ENCODE results near the gene CTU1. TPM values are rescaled to one million over a fixed set of nuclear protein-coding genes. Genes with fewer than 3 reads are reported as not detected.
"Not testable (repeated sequence)": the region's sequence is repeated elsewhere in the genome, so short reads cannot be mapped to it uniquely, and the experiment has no call there.

The CTU1 gene
- polyA plus RNA-seq (ENCODE audit: insufficient read length in 4 of 4): 1 to 10 TPM; 2.8 to 4.7 (median 3.8) TPM

- peak; percentile 91 to 98 (median 96) for DNase-seq (ENCODE audit: low read depth in 4 of 4, low spot score in 2 of 4)
Observed at GRCh38 chr19:51108066-51108804, at the start of gene CTU1. Gene CTU1 (minus strand): TSS chr19:51108409. CDS start chr19:51104569, 3,840 bp downstream.

GRCh38 chr19:51157265-51157664, 49.1 kb upstream of the CTU1 start:
- DNase-seq (ENCODE audit: low read depth in 4 of 4, low spot score in 2 of 4): no peak

DNA sequence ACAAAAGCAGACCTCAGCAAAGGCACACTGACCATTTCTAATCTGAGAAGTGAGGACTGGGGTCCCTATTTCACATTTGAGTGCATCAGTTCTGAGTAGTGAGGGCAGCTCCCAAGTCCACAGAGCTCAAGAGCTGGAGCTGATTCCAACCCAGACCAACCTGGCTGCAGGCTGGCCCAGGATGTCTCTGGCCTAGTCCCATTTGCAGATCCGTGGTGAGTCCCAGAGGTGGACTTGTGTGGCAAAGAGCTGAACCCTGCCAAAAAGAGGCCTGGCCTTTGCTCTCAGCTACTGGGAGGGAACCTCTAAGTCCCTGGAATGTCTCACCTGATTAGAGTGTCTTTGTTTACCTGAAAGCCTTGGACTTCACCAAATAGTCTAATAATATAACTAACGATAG, 48.5 kb upstream of the CTU1 start:
- no peak for DNase-seq (ENCODE audit: low read depth in 4 of 4, low spot score in 2 of 4)

DNA sequence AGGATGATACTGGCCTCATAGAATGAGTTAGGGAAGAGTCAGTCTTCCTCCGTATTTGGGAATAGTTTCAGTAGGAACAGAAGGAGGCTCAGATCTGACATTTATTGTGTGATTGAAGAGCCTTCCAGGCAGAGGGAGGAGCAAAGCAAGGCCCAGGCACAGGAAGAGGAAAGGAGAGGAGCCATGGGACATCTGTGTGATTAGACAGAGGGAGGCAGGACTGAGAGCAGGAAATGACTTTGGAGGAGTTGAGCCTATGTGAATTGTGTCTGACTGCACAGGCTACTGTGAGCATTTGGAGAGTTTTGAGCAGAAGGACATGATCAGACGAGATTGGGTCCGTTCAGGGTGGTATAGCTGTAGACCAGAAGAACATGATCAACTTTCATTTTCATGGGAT, 42.4 kb upstream of the CTU1 start:
- DNase-seq (ENCODE audit: low read depth in 4 of 4, low spot score in 2 of 4): no peak

DNA sequence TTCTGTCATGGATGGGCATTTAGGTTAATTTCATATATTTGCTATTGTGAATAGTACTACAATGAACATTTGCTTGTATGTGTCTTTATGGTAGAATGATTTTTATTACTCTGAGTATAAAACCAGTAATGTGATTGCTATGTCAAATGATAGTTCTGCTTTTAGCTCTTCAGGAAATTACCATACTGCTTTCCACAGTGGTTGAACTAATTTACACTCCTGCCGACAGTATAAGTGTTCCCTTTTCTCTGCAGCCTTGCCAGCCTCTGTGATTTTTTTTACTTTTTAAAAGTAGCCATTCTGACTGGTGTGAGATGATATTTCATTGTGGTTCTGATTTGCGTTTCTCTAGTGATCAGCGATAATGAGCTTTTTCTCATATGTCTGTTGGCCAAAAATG, 40.4 kb upstream of the CTU1 start:
- no peak for DNase-seq (ENCODE audit: low read depth in 4 of 4, low spot score in 2 of 4)

DNA sequence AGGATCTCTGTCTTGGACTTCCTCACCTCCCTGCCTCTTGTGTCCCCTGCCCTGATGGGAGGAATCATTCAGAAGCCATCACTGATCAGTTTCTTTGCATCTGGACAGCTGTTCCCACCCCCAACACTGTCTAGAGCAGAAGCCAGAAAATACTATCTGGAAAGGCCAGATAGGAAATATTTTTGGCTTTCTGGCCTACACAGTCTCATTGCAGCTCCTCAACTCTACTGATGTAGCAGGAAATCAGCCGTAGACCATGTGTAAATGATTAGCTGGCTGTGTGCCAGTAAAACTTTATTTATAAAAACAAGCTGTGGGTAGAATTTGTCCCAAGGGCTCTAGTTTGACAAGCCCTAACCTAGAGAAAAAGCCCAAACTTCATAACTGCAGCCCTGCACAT, 39.5 kb upstream of the CTU1 start:
- no peak for DNase-seq (ENCODE audit: low read depth in 4 of 4, low spot score in 2 of 4)

DNA sequence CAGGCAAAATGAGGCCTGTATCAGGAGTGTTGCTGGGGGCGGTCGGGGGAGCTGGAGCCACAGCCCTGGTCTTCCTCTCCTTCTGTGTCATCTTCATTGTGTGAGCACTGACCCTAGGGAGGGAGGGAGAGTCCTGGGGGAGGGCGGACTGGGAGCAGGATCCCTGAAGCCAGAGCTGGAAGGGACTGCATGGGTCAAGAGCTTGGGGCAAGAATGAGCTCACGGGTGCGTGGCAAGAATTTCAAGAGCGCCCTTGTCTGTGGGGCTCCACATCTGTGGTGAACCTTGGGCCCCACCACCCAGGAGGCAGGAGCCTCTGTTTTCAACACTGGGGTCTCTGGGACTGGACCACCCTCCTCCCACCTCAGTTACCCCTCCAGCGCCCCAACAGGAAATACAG, 38.5 kb upstream of the CTU1 start:
- no peak for DNase-seq (ENCODE audit: low read depth in 4 of 4, low spot score in 2 of 4)

DNA sequence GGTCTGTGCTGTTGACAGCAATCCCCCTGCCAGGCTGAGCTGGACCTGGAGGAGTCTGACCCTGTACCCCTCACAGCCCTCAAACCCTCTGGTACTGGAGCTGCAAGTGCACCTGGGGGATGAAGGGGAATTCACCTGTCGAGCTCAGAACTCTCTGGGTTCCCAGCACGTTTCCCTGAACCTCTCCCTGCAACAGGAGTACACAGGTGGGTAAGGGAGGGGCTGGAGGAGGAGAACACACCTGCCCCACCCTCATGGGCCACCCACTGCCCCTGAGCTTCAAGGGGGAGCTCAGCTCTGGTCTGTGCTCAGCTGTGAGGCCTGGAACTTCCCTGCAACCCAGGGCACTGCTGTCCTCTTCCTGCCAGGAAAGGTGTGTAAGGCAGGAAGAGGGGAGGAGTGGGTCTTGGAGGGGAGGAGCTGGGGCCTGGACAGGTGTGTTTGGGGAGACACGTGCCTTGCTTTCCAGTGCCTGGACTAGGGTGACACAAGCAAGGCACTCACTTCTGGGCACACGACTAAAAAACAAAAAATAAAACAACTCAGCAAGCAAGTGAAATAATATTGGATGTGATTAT, 37.8 kb upstream of the CTU1 start:
- DNase-seq (ENCODE audit: low read depth in 4 of 4, low spot score in 2 of 4): no peak

GRCh38 chr19:51144482-51145045, 36.4 kb upstream of the CTU1 start:
- no peak for DNase-seq (ENCODE audit: low read depth in 4 of 4, low spot score in 2 of 4)

DNA sequence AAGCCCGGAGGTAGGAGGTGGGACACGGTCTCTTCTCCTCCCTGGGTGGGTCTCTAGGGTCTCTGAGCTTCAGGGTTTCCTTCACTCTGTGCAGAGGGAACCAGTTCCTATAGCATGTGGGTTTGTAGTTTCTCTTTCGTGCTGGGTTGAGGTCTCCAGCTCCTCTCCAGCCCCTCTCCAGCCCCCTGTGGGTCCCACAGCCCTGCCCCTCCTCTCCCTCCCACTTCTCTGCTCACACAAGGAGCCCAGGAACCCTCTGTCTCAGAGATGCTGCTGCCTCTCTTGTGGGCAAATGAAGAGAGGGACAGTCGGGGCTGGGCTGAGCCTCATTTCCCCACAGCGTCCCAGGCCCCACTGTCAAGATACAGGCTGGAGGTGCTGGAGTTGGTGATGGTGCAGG, 35.3 kb upstream of the CTU1 start:
- no peak for DNase-seq (ENCODE audit: low read depth in 4 of 4, low spot score in 2 of 4)

DNA sequence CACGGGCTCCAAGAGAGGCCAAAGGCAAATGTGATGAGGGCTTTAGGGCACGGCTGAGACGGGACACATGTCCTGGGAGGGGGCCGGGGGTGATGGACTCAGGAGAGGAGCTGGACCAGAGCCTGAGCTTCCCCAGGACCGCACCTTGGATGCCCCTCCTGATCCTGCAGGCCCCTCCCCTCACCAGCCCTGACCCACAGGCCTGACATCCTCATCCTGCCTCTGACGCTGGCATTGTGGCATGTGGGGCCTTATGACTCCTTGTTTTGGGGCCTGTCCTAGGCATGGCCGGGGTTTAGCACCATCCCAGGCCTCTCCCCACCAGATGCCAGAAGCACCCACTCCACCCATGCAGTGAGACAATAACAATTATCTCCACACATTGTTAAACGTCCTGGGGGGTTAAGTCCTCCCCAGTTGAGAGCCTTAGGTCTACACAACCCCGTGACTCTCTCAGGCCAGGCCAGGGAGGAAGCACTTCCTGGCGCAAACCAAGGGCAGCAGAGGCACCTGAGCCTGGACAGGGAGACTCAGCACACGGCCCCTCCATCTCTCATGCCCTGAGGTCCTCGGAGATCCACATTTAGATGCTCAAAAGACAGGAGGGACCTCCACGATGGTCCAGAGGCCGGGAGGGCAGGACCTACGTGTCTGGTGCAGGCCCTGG, 34.7 kb upstream of the CTU1 start:
- not testable (repeated sequence) for DNase-seq (ENCODE audit: low read depth in 4 of 4, low spot score in 2 of 4)

DNA sequence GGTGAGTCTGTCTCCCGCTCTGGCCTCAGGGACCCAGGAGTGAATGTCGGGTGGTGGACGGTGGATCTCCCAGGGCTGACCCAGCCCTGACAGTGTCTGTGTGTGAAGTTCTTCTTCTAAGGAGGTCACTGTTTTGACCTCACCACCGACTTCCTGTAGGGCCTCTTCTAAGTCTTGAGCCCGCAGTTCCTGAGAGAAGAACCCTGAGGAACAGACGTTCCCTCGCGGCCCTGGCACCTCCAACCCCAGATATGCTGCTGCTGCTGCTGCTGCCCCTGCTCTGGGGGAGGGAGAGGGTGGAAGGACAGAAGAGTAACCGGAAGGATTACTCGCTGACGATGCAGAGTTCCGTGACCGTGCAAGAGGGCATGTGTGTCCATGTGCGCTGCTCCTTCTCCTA, 33.9 kb upstream of the CTU1 start, which contains the start of gene SIGLEC7:
TSS of gene SIGLEC7 (plus strand) at position 183 of the 400 bp plus-strand sequence. CDS start at position 252, 69 bp downstream.
- DNase-seq (ENCODE audit: low read depth in 4 of 4, low spot score in 2 of 4): no peak

DNA sequence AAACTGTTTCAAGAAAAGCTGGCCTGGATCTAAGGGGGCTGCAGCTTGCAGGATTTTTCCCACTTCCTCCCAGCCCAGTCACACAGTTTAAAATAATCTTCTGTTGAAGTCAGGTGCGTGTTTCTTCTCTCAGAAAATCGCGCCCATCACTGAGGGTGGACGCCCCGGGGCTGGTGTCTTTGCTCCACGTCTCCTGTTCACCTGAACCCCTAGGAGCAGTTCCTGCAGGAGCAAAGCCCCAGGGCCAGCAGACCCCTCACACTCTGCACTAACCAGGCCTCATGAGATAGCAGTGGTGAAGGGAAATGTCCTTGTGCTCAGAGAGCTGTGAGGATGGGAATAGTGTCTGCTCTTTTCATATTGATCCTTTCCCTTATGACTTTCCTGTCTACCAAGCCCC, 33.0 kb upstream of the CTU1 start:
- DNase-seq (ENCODE audit: low read depth in 4 of 4, low spot score in 2 of 4): no peak

DNA sequence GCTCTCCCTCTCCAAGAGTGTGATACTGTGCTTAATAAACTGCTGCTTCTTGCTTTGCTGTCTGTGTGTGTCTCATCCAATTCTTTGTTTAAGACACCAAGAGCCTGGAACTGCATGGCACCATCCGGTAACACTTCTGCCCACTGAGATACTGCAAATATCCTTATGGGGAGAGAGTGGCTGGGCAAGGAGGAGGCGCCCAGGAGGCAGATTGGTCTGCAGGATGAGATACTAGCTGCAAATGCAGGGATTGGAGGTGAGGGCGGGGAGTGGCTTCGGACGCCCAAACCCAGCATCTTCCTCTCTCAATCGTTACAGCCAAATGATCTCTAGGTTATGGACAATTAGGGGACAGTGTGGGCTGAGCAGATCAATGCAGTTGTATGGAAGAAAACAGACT, 32.2 kb upstream of the CTU1 start:
- no peak for DNase-seq (ENCODE audit: low read depth in 4 of 4, low spot score in 2 of 4)

DNA sequence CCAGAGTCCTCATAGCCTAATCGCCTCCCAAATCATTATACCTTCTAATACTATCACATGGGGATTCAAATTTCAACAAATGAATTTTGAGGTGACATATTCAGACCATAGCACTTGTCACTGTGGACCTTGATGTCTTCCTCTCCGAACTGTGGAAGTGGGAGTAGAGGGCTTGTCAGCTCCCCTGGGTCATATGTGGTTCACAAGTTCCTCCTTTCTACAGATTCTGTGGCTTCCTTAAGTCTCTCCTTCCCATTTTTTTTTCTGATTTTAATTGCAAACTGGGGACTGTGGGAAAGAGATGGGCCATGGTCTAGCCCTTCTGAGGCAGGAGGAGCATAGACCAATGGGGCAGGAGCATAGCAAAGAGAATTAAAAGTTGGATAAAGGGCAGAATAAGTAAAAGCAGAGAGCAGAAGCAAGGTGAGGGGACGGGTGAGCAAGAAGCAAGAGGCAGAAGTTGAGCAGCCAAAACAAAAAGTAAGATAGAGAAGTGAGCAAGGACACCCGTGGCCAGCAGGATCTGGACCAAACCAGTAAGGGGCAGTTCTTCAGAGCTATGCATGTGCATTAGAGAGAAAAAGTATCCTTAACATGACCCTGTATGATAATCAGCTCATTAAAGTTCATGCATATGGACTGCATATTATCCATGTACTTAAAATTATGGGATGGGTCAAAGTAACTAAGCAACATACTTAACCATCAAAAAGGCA, 31.2 kb upstream of the CTU1 start:
- DNase-seq (ENCODE audit: low read depth in 4 of 4, low spot score in 2 of 4): no peak

DNA sequence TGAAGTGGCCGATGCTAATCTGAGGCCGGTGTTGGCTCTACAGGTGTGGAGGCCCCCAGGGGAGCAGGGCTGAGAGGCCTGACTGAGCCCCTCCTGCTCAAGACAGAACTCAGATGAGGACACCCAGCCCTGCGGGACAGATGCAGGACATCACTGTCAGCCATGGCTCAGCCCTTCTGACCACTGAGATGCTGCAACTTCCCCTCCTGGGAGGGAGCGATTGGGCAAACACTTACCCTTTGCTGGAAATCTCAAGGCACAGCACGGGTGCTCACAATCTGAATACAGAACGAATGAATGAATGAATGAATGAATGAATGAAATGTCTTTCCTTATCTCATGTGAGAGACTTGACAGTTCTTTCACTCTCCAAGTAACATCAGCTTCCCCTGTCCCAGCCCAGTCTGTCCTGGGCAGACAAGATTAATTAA, 30.4 kb upstream of the CTU1 start:
- no peak for DNase-seq (ENCODE audit: low read depth in 4 of 4, low spot score in 2 of 4)

DNA sequence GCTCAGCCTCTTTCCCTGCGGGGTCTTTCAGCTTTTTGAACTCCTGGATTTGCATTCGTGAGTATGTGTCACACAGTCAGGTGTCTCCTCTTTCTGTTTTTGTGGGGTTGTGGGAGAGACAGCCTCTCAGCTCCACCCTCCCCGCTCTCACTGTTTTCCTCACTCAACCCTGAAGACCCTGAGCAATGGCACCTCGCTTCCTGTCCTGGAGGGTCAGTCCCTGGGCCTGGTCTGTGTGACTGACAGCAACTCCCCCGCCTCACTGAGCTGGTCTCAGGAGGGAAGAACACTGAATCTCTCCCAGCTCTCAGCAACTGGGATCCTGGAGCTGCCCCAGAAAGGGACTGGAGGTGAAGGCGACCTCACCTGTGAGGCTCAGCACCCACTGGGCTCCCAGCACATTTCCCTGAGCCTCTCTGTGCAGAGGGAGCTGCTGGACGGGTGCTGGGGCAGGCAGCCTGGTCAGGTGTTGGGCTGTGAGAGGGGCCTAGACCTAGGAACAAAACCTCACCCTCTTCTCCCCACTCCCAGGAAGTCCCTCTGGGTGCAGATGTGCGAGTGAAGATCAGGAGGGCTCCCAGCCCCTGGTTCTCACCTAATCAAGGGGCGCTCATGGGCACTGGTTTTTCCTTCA, 29.7 kb upstream of the CTU1 start:
- no peak for DNase-seq (ENCODE audit: low read depth in 4 of 4, low spot score in 2 of 4)

DNA sequence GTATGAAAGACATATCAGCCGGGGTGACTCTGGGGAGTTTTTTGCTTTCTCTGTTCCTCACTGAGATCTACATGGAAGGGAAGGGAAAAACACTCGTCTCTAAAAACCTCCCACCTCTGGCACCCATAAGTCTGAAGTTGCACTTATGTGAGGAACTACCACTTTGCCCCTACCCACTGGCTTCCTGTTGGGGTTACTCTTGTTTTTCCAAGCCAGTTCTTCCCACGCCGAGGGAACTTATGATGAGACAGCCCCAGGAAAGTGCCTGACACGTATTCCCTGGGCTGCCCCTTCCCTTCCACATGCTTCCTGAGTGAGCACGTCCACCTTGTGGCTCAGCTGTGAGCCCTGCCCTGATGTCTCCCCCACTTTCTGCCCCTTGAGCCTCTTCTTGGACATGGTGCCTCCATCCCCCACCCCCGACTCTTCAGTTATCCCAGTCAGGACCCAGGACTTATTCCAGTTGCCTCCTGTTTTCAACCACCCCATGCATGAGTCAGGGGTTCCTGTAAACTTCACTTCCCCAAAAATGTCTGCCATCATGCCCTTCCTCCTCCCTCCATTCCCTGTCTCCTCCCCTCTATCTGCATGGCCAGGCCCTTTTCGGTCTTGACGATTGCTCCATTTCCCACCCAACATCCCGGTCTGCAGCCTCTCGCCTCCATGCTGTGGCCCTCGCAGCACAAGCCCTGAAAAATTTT, 28.8 kb upstream of the CTU1 start:
- no peak for DNase-seq (ENCODE audit: low read depth in 4 of 4, low spot score in 2 of 4)

- no peak for DNase-seq (ENCODE audit: low read depth in 4 of 4, low spot score in 2 of 4)
Observed at GRCh38 chr19:51135986-51136762, 28.0 kb upstream of the CTU1 start.

Data from left renal cortex interstitium (tissue), 4 donors.